Left lobe of liver (tissue), 2 donors: ENCODE results near the gene HMBS. TPM values are rescaled to one million over a fixed set of nuclear protein-coding genes. Genes with fewer than 3 reads are reported as not detected.
"Not testable (repeated sequence)": the region's sequence is repeated elsewhere in the genome, so short reads cannot be mapped to it uniquely, and the experiment has no call there.

Source experiments
- ATAC-seq: fragments of 200-7000 bp; cut with Tn5 transposase; one replicate; pipeline ENCODE4 v1.9.1; 2020; ENCODE audit warnings: mild to moderate bottlenecking, moderate library complexity
- DNase-seq: peaks from one replicate; pipeline ENCODE4 v3.0.0-alpha.2; 2020; ENCODE audit warnings: low spot score
- total RNA-seq: library from RNA; stranded (reverse); gene quantifications from one replicate; pipeline ENCODE4 v1.2.1, GENCODE V29; 2021
- donor health status: DM: no; HTN: no; CAD: no; lungs with moderate emphysema.
- donor health status: DM: no; HTN: yes; CAD: no.

Gene HMBS
- total RNA-seq, 1 donor from 2014 or later, result 15.1 TPM

GRCh38 chr11:119100994-119101758 is 16.5 kb downstream of the HMBS start:
- DNase-seq (peak; percentile 56), ATAC-seq (peak; percentile 35)

- ATAC-seq (peak; percentile 89), DNase-seq (peak; percentile 90)
These were observed 17.2 kb downstream of the HMBS start, which contains the start of gene DPAGT1 for GRCh38 chr11:119101759-119102423. Gene DPAGT1 (minus strand): TSS chr11:119101853. CDS start chr11:119101655, 198 bp downstream.

- not testable (repeated sequence) for ATAC-seq
These were observed 18.5 kb downstream of the HMBS start for GRCh38 chr11:119103161-119103664.

GRCh38 chr11:119103793-119104192 is 19.1 kb downstream of the HMBS start:
- no peak for ATAC-seq
- no peak for DNase-seq

More at GRCh38 chr11:119103161-119103664, 18.5 kb downstream of the HMBS start:
- DNase-seq, result not testable (repeated sequence)

GRCh38 chr11:119106564-119107537 is 22.2 kb downstream of the HMBS start, which contains the start of gene C2CD2L:
Gene C2CD2L (plus strand): TSS chr11:119107344. CDS start chr11:119107742, 398 bp downstream.
- DNase-seq (peak; percentile 89), ATAC-seq (peak; percentile 88)

GRCh38 chr11:119107538-119108145 is 23.0 kb downstream of the HMBS start:
- no peak for DNase-seq
- peak; percentile 32 for ATAC-seq

GRCh38 chr11:119108146-119108856 is 23.6 kb downstream of the HMBS start:
- DNase-seq, result no peak
- ATAC-seq, result peak; percentile 44

GRCh38 chr11:119108857-119109221 is 24.2 kb downstream of the HMBS start:
- DNase-seq, result peak; percentile 83

GRCh38 chr11:119109843-119110242 is 25.2 kb downstream of the HMBS start:
- DNase-seq (no peak), ATAC-seq (no peak)

More at GRCh38 chr11:119108857-119109221, 24.2 kb downstream of the HMBS start:
- ATAC-seq, result peak; percentile 58

GRCh38 chr11:119110439-119110838 is 25.8 kb downstream of the HMBS start:
- ATAC-seq, result no peak
- no peak for DNase-seq

- ATAC-seq (no peak), DNase-seq (no peak)
These were observed 26.8 kb downstream of the HMBS start for GRCh38 chr11:119111361-119111925.

GRCh38 chr11:119112314-119113020 is 27.8 kb downstream of the HMBS start:
- ATAC-seq (no peak), DNase-seq (no peak)

GRCh38 chr11:119113716-119114115 is 29.0 kb downstream of the HMBS start:
- no peak for DNase-seq
- ATAC-seq, result no peak

- DNase-seq, result no peak
- ATAC-seq, result no peak
These were observed 29.7 kb downstream of the HMBS start for GRCh38 chr11:119114351-119114750.

- ATAC-seq, result peak; percentile 64
- DNase-seq, result no peak
These were observed 31.0 kb downstream of the HMBS start for GRCh38 chr11:119115484-119116234.

- DNase-seq (no peak), ATAC-seq (no peak)
These were observed 31.5 kb downstream of the HMBS start for GRCh38 chr11:119116235-119116594.

- DNase-seq, result no peak
- no peak for ATAC-seq
These were observed 31.9 kb downstream of the HMBS start for GRCh38 chr11:119116601-119117000.
